ENCODE data around the gene SELP. TPM values are rescaled to one million over a fixed set of nuclear protein-coding genes. Genes with fewer than 3 reads are reported as not detected.

Gene SELP
- total RNA-seq, 1 donor, result 7.0 TPM

DNA sequence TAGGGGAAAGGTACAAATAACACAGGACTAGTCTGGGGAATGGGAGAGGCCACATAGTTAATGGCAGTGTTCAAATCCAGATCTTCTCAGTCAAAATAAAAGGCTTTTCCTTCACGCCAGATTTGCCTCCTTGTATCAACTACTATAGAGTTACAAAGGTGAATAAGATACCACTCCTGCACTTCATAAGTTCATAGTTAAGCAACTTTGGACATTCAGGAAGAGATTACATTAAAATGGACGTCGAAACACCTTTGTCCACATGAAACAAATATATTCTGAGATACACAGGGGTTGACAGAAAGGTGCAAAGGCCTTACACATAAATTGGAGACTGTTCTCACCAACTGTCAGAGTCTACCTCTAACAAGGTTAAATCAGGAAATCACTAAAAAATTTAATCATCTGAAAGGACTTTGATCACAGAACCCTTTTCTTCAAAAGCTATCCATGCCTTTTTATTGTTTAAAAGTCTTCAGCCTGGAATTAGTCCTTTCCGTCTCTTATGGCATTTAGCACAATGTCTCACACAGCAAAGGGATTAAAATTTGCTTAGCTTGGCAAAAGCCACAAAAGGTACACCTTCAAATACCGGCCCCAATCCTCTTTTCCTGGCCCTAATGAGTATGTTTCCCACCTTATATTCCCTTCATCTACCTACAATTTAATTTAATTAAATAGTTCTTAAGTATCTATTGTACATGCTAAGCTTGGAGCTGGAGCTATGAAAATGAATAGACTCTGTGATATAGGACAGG is 51.8 kb downstream of the SELP start:
- DNase-seq (ENCODE audit: low read depth in 2 of 3, low spot score in 2 of 3), result no peak

DNA sequence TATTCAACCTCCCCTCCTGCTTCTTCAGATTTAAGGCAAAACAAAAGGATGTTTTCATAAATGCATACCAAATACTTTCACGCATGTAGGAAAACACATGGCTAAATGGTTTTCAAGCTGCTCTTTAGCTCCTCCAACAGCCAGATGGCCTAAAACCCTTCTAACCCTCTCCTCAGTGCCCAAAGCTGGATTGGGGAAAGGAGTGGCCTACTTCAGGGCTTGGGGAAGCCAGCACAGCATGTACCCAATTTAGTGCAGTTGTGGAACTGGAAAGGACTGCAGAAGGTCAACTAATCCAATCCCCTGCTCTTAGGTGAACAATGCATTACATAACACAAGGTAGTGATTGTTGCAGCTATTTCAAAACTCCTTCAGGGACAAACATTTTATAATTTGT is 53.0 kb downstream of the SELP start:
- DNase-seq (ENCODE audit: low read depth in 2 of 3, low spot score in 2 of 3), result no peak

DNA sequence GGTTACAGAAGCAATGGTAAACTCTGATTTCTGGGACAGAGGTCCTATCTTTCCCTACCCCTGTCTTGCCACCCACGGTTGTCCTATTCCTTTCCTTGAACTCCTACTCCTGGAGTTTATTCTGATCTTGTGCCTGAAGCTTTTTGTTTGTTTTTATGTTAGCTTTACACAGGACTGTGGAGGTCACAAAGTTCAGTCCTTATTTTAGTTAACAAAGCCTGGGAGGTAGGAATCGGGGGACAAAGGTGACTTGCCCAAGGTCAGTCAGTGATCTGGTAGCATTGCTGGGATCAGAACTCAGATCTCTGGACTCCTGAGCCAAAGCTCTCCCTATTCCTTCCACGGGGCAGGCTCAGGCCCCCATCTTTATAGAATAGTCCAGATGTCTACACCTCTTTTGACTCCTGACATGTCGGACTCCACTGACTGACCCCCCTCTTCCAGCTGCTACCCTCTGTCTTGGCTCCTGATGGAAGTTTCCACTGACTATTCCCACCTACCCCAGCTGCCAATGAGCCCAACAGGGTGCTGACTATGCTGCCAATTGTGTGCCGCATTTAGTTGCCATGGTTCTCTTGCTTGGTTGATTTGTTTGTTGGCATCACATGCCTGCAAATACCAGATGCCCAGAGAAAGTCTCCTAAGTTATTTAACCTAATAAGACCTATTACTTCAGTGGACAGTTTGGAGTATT is 53.5 kb downstream of the SELP start:
- no peak for DNase-seq (ENCODE audit: low read depth in 2 of 3, low spot score in 2 of 3)

DNA sequence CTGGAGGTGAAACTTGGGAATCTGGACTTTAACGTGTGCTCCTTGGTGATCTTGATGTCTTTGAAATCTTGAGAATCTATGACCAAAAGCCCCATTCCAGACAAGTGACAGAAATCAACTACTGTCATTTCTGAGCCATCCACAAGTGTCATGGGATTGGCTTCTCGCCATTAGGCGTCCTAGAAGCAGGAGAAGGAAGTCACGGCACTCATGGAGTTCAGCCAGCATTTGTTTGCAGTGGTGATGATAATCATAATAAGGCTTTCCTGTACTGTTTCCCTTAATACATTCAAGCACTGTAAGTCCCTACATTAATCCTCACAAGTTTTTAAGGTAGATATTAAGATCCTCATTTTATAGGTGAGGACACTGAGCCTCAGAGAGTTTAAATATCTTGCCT is 55.6 kb downstream of the SELP start:
- DNase-seq (ENCODE audit: low read depth in 2 of 3, low spot score in 2 of 3), result no peak

DNA sequence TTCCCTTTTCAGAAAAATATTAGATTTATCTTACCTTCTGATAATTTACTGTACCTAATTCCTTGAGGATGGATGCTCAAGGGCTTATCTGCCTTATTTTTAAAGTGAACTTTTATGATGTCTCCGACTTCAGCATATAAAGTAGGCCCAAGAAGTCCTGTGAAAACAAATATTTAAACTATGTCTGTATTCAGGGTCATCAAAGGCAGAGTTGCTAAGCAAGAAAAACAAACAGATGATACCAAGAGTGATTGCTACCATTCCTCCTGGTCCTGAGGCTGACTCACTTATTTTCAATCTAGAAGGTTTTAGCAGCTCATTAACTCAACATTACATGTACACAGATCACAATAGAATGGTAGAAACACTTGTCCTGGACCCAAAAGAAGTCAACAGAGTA is 57.7 kb downstream of the SELP start:
- no peak for DNase-seq (ENCODE audit: low read depth in 2 of 3, low spot score in 2 of 3)

DNA sequence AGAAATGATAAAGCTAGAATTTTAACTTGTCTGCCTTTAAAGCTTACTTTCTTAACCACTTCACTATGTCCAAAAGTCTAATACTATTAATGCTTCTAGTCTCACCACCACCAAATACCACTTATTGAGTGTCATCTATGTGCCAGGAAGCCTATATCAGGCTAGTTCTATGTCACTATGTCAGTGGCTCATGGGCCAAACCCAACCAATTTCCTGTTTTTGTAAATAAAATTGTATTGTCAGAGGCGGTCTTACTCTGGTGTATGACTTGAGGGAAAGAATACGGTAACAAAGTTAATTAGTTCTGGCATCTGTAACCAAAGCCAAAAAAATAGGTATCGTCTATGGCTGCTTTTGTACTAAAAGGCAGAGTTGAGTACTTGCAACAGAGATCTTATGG is 58.5 kb downstream of the SELP start:
- DNase-seq (ENCODE audit: low read depth in 2 of 3, low spot score in 2 of 3), result no peak

DNA sequence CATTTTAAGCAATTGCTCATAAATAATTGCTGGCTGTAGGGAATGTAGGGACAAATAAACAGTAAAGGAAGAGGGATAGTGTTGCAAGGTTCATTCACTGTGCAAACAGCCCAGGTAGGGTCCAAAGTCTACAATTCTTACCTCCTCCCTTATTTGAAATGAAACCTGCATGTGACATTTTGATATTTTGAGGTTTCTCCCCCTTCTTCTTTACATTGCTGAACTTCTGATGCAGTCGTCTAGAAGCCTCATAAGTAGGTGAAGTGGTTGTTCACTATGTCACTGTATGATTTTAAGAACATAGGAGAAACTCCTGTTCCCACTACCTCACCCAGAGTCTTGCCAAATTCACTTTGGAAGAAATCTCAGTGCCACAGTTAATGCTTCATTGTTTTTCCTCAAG is 59.8 kb downstream of the SELP start:
- DNase-seq (ENCODE audit: low read depth in 2 of 3, low spot score in 2 of 3), result no peak

DNA sequence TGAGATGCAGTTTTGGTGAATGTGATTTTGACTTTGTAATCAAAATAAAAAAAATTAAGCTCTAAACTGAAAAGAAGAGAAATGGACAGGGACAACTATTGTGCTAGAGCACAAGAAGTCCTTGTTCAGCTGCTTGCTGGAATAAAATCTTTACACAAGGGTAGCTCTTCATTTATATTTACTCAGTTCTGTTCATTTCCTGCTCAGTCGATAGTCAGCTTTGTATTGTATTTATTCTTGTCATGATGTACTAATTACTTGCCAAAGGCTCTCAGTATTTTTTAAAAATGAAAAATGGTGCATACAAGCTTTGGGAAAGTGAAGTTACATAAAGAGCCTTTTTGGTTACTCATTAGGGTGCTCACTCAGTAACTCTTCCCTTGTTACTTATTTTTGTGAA is 61.4 kb downstream of the SELP start:
- no peak for DNase-seq (ENCODE audit: low read depth in 2 of 3, low spot score in 2 of 3)

DNA sequence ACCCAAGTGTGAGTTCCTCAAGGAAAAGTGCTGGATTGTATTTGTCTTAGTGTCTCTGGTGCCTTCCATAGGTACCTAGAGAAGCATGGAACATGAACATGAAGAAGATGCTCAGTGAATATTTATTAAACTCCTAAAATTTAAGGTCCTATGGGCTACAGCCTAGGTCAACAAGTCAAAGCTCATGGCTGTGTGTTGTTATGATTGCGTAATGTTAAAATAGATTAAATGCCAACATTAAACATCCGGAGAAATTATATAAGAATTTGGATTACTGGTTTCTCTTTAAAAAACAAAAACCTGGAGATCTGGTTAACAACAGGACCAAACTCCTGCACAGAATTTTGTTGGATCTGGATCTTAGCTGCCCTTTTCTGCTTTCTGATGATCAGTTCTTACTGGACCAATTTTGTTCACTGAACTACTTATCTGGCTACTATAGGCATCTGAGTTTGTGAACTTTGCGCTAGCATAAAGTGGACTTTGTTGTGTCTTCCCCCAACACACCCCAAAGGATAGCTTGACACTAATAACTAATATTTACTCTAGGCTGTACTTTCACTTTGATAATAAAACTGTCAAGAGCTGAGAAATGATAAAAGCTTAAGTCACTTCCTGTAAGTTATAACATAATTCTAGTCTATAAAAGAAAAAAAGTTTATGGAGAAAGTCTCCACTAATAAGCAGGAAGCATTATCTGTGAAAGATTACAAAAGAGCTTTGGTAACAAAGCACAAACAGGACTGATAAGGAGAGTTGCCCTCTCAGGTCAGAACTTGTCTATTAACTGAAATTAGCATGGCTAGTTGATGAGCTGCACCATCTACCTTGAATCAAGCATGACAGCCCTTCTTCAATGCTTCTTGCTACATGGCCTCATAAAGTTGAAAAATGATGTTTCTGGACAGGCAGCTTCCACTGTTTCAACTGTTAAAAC is 64.3 kb downstream of the SELP start:
- DNase-seq (ENCODE audit: low read depth in 2 of 3, low spot score in 2 of 3), result no peak

DNA sequence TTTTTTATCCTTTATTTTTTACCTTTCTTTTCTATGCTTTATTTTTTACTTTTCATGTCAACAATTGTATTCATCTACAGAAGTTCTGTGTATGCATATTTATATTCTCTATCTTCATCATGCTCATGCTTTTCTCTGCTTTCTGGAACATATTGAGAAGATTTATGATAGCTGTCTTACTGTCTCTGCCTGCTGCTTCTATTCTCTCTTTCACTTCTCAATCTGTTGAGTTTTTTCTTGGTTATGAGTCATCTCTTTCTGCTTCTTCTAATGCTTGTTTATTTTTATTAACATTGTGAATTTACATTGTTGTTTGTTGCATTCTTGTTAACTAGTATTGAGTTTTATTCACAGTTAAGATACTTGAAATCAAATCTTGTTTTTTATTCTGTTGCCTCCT is 66.3 kb downstream of the SELP start:
- no peak for DNase-seq (ENCODE audit: low read depth in 2 of 3, low spot score in 2 of 3)

DNA sequence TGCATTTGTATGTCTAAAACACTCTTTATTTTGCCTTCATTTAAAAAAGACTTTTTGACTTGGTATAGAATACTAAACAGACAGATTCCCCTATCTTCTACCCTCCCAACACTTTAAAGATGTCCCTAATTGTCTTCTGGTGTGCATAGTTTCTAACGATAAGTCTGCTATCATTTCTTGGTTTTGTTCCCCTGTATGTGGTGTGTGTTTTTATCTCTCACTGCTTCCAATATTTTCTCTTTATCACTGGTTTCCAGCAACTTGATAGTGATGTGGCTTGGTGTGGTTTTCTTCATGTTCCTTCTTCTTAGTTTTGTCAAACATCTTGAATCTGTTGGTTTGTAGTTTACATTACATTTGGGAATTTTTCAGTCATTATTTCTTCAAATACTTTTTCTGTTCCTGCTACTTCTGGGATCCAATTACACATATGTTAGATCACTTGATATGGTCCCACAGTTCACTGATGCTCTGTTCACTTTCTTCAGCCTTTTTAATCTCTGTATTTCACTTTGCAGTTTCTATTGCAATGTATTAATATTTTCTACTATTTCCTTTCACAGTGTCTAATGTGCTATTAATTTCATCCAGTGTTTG is 66.8 kb downstream of the SELP start:
- DNase-seq (ENCODE audit: low read depth in 2 of 3, low spot score in 2 of 3), result no peak

DNA sequence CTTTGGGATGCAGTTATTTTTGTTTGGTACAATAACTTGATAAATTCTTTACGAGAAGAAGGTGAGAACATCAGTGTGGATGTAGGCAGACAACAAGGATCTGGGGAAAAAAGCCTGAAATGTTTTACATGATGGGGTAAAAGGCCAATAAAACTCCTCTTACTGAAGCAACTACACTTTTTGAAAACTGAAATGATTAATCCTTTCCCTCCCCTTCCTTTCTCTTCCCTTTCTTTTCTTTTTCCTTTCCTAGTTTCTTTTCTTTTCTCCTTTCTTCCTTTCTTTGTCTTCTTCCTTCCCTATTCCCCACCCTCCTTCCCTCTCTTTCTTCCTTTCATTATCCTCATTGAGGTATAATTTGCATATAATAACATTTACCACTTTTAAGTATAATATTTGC is 68.2 kb downstream of the SELP start:
- DNase-seq (ENCODE audit: low read depth in 2 of 3, low spot score in 2 of 3), result no peak

DNA sequence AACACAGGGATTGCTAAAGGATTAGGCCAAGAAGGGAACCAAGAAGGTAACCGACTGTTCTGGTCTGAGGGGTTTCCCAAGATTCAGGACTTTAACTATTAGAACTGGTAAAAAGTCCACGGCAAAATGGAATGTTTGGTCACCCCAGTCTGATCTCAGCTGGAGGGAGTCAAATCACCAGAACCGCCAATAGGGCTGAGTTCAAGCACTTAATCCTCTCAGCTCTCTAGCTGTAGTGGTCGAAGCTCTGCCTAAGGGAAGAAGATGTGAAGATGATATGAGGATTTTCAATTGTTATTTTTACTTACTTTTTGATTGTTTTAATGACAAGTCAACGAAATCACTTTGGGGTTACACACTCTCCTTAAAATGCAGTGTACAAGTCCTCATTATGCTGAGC is 72.8 kb downstream of the SELP start:
- DNase-seq (ENCODE audit: low read depth in 2 of 3, low spot score in 2 of 3), result no peak

DNA sequence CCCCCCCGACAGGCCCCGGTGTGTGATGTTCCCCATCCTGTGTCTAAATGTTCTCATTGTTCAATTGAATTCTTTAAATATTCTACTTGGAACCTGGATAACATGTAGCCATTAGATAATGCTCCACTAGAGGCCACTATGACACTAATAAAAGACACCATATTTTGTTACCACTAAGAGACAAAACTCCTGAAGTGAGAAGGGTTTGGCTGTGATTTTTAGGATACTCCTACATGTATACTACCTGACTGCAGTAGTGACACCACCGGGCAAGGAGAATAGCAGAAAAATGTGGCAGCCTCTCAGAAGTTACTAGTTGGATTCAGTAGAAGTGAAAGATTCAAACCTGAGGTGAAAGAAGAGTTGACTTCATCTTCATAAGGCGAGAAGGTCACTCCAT is 79.6 kb downstream of the SELP start:
- DNase-seq (ENCODE audit: low read depth in 2 of 3, low spot score in 2 of 3), result peak in 2 of 3 donors; percentile 36 to 74

DNA sequence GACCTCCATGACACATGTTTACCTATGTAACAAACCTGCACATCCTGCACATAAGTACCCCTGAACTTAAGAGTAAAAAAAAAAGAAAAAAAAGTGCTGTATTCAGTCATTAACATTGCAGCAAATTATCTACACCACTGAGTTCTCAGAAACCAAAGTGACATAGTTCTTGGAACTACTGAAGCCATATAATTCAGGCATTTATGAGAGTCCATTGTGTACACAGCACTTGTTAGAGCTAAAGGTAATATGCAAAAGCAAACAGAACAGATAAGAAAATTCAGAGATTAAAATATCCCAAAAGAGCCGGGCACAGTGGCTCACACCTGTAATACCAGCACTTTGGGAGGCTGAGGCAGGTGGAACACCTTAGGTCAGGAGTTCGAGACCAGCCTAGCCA is 81.6 kb downstream of the SELP start:
- no peak for DNase-seq (ENCODE audit: low read depth in 2 of 3, low spot score in 2 of 3)

DNA sequence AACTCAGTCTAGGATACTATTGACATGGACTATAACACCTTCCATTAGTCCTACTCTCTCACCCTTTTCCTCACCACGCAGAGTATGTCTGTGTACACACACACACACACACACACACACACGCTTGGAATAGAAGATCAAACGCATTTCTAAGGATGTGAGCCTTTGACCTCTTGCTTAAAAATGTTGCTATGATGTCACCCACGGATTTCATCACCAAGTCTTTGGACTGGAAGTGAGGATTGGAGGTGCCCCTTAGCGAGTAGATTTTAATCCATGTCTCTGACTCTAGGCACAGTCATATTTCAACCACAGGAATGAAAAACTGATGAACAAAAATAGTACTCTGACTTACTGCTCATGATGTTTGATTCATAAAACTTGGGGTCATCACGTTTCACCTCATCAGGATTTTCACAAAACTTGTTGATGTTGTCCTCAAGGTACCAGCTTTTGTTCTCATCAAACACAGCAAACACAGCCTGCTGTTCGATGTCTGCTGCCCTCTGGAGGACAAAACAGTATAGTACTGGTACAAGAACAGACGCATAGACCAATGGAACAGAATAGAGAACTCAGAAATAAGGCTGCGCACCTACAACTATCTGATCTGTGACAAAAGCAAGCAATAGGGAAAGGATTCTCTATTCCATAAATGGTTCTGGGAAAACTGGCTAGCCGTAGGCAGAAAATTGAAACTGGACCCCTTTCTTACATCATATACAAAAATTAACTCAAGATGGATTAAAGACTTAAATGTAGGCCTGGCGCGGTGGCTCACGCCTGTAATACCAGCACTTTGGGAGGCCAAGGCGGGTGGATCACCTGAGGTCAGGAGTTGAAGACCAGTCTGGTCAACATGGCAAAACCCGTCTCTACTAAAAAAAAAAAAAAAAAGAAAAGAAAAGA is 83.6 kb downstream of the SELP start:
- peak; percentile 35 to 88 (median 75) for DNase-seq (ENCODE audit: low read depth in 2 of 3, low spot score in 2 of 3)

DNA sequence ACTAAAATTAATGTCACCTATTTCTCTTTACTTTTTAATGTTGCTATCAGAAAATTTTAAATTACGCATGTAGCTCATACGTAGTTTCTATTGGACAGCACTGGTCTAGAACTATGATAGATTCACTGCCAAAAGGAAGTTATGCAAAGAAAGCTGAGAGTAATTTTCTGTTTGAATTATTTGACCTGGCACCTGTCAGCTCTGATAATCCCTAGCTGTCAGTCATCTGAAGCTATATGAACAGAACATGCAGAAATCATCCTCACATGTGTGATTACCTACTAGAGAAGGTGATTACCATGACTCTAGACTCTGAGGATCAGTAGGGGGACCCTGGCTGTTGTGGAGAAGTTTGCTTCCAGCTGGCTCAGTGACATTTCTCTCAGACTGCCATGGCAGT is 84.5 kb downstream of the SELP start:
- no peak for DNase-seq (ENCODE audit: low read depth in 2 of 3, low spot score in 2 of 3)

DNA sequence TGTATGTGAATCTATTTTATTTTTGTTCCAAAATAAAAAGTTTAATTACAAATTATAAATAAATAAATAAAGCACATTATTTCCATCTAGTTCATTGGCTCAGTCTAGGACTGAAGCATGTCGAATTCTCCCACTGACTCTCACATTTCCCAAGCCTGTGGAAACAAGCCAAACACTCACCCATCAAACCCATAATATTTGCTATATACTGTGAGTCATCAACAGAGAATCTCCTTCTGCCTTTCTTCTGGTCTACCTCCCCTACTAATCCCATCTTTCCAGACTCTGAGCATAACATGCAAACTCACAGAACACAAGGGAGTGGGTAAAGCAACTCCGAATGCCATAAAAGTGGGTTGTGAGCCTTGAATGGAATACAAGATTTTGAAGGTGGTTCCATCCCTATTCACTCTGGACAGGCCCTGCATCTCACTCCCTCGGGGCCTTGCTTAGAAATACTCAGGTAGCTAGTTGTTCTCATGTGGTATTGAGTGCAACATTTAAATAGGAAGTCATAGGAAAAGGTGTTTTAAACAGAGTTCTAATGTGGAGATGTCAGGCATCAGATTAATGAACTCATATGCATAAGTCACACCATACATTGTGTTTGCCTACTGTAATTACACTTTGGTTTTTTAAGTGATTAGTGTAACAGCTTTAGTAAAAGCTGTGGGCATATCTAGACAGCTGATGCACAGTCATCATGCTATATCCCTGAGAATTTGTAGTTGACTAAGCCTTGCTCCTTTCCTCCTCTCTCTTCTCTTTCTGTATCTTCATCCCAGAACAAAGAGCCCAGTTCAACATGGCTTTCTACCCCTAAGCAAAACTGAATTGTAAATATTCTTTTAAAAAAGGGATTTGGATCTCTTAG is 90.7 kb downstream of the SELP start:
- no peak for DNase-seq (ENCODE audit: low read depth in 2 of 3, low spot score in 2 of 3)

All from hematopoietic multipotent progenitor cell (in vitro differentiated cells).